Fibroblast of skin of abdomen (primary cell): ENCODE results near the gene PRKD2.
A peak's percentile ranks its signal among the peaks of the same experiment; 100 is the strongest.

Experiments used
- DNase-seq: peaks from one replicate; pipeline ENCODE4 v3.0.0-alpha.2; 2013

PRKD2 gene

DNA sequence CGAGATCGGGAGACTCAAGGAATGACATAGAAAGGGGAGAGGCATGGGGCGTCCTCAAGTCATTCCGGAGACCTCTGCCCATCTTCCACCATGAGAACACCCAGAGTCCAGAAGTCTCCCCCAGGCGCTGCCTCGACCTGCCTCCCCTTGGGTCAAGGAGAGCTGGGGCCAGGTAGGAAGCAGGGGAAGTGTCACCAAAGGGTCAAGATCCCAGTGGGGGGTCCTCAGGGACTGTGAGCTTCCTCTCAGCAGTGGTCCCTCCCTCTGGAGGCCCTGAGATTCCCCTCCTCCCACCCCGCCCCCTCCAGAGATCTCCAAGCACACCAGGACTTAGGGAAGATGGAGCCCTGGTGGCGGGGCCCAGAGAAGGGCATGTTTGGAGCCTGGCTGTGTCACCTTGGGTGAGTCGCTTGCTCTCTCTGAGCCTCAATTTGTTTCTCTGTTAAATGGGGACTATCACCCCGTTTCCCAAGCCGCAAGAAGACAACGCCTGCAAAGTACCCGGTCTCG, 56.9 kb downstream of the PRKD2 start:
- DNase-seq: peak; percentile 49

DNA sequence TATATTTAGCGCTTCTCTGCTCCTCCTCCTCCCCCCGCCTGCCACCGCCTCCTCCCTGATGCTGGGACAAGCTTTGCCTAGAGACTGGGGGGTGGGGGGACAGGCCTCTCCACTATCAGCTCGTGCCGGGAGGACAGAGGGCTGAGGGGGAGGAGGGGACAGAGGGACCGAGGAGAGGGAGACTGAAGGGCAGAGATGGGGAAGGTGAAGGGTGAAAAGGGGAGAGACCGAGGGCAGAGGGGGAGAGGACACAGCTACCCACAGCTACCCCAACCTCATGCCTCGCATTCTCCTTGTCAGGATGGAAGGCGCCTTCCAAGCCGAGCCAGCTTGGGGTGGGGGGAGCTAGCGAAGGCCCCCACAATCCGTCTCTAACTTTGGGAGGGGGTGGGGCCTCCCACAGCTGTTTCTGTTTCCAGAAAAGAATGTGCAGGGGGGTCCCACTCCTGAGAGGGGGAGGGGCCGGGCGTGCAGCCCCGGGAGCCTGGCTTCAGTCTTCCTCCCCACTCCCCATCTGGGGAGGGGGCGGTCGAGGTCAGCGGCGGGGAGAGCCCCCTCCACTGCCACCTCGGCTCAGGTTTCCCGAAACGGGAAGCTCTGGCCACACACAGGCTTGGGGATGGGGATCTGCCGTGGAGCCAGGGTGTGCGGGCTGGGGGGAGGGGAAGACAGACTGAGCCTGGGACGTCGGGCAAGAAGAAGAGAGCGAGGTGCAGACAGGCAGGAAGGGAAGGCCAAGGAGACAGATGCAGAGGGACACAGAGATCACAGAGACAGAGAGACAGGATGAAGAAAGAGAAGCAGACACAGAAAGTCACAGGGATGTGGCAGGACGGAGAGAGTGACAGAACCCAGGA, 57.5 kb downstream of the PRKD2 start:
- peak; percentile 59 for DNase-seq

DNA sequence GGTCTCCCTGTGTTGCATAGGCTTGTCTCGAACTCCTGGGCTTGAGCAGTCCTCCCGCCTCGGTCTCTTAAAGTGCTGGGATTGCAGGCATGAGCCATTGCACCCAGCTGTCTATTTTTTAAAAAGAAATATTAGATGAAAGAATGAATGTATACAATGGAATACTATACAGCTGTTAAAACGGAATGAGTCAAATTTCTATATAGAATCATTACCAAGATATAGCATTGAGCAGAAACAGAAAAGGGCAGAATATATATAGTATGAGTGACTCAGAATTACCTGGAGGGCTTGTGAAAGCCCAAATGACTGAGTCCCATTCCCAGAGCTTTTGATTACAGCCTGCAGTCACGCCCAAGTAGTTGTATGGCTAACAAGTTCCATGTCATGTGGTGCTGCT, 60.4 kb downstream of the PRKD2 start:
- DNase-seq: no peak

DNA sequence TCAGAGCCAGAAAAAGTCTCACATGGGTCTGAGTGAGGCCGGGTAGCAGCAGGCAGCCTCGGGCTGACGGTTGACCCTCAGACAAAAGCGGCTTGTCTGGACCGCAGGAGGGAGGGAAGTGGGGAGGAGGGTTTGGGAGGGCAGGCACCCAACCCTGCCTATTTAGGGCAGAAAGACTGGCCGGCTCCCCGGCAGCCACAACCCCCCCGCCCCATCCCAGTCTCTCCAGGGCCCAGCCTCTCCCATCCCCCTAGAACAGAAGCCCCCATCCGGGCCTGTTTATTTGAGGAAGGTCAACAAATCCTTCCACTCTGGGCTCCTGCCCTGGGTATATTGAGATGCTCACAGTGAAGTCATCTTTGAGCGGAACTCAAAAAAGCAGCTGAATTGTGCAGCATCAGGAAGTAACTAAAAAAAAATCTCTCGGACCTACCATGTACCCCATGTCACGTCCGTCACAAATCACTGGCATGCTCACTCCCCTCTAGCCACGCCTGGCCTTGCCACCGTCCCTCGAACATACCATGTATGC, 62.2 kb downstream of the PRKD2 start:
- no peak for DNase-seq

- DNase-seq: no peak
These were observed 66.5 kb downstream of the PRKD2 start for GRCh38 chr19:46650445-46650844.

DNA sequence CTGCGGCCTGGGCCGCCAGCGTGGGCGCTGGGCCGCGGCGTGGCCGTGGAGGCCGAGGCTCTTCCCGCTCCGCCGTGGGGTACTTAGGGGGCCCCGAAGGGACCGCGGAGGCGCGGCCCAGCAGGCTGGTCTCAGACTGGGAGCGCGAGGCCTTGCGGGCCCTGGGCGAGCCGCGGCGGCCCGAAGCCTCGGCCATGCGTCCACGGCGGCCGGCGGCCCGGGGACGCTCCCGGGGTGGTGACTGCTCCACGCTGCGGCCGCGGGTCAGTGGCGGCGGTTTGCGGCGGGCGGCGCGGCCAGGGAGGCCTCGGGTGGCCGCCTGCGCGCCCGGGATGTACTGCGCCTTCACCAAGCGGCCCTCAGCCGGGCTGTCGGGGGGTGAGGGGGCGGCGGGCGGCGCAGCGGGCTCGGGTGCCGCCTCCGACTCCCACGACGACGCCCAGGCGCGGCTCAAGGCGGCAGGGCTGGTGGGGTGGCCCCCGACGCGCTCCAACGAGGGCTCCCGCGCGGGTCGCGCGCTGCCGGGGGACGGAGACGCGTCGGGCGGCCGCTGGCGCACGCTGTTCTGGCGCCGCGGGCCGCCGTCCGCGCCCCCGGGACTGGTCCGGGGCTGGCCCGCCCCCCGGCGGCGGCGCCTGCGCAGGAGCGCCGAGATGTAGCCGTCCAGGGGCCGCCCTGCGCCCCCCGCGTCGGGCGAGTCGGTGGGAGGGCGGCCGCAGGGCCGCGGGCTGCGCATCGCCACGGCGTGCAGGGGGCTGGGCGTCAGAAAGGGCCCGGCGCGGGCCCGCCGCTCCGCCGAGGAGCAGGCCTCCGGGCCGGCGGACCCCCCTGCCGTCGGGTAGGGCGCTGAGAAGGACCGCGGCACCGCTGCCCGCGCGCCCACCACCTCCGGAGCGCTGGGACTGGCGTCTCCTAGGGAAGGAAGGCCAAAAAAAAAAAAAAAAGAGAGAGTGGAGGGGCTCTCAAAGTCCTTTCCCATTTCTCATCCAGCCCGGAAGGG, 67.7 kb downstream of the PRKD2 start:
- no peak for DNase-seq

DNA sequence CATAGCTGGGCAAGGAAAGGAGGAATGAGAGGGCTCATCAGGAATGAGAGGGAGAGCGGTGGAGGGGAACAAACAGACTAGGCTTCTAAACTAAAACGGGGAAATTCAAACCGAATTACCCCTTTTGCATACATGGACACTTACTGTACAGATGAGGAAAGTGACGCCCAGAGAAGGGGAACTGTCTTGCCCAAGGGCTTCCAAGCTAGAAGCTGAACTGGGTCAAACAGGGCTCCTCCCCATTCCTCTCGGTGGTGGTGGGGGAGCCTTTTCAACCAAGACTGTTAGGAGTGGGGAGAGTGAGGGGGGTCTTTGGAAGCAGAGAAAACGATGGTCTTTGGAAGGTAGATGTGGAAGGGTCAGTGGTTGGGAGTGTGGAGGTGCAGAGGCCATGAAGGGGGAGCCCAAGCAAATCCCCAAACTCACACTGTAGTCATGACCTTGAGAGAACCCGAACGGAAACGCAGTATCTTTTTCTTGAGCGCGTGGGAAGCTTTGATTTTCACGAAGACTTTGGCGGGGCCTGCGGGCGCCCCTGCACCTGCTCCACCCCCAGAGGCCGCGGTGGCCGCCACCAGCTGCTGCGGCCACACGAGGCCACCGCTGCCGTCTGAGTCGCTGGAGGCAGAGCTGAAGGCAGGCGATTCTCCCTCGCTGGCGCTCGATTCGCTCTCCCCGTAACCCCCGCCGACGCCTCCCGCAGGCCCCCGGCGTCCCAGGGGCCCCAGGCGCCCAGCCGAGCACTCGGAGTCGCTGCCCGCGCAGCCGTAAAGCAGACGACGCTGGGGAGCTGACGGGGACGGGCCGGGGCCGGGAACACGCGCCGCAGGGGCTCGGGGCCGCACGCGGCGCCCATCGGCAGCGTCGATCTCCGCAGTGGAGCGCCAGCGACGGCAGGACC, 68.6 kb downstream of the PRKD2 start:
- no peak for DNase-seq

- no peak for DNase-seq
These were observed 70.5 kb downstream of the PRKD2 start for GRCh38 chr19:46646402-46646801.

DNA sequence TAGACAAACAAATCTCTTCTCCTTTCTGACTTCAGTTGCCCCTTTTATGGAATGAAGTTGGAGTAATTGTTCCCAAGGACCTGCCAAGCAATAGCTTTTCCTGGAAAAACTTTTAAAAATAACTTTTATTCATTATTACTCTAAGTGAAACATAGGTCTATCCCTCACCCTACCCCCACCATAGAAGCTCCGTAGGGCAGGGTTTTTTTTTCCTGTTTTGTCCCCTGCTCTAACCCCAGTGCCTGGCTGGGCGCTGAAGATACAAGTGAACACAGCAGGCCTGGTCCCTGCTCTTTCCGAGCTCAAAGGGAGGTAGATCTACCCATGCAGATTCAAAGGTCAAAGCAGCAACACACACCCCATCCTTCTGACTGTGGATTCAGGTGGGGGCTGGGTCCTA, 72.2 kb downstream of the PRKD2 start:
- no peak for DNase-seq

- DNase-seq: no peak
These were observed 76.3 kb downstream of the PRKD2 start for GRCh38 chr19:46640656-46641055.

DNA sequence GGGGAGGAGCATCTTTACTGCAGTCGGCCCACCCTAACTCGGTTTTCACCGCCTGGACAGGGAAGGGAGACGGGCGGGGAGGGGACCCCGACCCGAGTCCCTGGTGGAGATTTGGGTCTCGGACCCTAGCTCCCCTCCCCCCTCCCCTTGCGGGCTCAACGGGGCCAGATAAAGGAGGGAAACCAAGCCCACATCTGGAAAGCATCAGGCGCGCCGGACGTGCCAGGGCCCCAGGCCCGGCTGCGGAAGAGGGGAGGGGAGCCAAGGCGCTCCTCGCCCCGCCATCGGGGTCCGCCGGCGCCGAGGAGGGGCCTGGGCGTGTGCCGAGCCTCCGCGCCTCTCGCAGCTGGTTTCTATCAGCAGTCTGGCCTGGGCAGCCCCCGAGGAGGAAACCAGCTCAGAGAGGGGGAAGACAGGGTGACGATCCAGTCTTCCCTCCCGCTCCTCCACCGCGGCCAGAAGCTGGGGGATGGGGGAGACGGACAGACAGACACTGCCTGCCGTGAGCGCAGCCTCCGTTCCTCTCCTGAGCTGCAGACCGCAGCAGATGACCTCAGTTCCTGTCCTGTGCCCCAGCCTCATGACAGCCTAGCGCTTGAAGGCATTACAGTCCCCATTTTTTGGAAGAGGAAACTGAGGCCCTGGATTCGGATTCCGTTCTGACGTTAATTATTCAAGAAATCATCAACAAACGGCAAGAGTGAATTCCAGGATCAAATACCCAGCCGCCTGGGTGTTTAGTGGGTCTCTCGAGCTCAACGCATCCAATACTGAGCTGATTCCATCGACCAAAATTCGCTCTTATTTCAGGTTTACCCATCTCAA, 77.3 kb downstream of the PRKD2 start:
- DNase-seq: peak; percentile 93

DNA sequence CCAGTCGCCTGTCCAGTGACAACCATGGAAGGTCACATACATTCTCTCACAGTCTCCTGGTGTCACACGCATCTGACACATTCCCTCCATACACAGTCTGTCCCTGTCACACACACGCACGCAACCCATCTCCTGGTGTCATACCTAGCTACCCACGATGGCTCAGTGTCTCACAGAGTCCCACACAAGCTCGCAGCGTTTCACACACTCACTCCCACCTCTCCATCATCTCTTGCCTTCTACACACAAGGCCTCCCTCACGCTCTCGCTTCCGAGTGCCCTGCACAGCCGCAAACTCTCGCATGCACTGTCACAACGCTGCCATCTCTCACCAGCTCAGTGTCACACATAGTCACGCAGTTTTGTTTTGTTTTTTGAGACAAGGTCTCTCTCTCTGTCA, 79.7 kb downstream of the PRKD2 start:
- no peak for DNase-seq

- no peak for DNase-seq
These were observed 80.8 kb downstream of the PRKD2 start, which contains the start of gene GNG8 for GRCh38 chr19:46635920-46636761. GNG8 (minus strand) TSS chr19:46636202; CDS start chr19:46634682, 1,520 bp downstream.

GRCh38 chr19:46634656-46635218, 82.2 kb downstream of the PRKD2 start:
- DNase-seq: no peak

DNA sequence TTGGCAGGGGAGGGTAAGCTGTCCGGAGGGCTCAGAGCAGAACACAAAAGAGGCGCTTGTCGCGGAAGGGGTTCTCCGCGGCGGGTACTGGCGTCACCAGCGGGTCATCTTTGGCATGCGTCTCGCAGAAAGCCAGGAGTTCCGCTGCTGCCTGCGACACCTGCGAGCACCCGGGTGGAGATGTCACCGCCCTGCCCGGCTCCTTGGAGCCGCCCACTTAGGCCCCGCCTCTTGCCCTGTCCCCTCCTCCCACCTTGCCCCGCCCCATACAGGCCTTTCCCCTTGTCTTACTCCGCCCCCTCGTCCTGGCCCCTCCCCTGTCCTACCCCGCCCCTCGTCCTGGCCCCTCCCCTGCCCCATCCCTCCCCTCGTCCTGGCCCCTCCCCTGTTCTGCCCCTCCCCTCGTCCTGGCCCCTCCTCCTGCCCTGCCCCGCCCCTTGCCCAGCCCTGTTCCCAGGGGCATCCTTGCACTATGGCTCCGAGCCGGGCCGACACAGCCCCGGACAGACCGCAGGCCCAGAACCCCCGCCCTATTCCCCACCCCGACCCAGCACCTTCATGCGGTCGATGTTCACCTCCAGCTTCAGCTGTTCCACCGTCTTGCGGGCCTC, 82.8 kb downstream of the PRKD2 start:
- peak; percentile 84 for DNase-seq

DNA sequence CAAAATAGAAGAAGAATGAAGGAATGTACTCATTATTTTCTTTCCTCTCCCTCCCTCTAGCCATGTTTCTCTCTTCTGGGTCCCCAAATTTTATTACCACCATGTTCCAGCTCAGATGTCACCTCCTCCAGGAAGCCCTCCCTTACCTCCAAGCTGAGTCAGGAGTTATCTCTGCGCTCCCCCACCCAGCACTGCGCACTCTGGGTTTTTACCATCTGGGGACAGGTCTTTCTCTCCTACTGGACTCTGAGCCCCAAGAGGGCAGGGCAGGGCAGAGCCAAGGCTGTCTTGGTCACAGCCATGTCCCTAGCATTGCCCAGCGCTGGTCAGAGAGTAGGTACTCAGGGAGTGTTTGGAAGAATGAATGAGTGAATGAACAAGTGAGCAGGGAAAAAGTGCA, 83.8 kb downstream of the PRKD2 start:
- no peak for DNase-seq

DNA sequence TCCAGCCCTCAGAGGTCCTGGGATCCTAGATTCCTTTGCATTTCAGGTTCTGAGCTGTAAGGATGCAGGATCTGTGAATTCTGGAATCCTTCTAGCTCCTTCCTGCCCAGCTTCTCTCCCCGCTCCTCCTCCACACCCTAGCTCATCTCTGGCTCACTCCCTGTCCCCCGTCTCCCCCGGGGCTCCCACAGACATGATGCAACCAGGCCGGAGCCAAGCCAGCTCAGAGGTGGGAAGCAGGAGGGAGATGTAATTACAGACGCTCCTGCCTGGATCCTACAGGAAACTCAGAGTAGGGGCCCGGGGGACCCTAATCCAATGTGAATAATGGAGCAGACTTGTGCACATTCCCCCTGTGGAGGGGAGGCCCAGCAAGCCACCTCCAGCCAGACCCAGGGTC, 85.4 kb downstream of the PRKD2 start:
- DNase-seq: peak; percentile 81

DNA sequence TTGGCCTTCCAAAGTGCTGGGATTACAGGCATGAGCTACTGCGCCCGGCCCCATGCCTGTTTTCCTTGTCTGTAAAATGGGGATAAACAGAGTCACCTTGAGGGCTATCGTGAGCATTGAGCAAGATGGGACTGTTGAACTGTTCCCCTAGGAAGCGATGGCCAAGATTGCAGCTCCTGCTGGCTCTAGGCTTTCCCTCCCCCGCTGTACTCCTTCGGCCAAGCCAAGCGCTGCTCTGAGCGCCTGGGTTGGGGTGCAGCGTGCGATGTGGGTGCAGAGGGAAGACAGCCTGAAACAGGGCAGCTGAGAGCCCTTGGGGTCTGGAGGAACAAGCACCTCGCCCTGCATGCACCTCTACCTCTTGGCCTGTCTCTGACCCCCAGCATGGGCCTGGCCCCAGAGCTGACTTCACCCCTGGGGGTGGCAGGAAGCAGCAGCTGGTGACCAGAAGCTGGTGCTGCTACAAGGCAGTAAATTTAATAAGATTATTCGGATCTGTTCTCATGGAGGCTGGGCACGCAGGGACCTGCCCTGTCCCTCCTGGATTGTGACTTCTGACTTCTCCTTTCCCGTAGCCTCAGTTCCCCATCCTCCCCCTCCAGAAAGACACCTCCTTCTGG, 86.2 kb downstream of the PRKD2 start:
- no peak for DNase-seq
